Hematopoietic multipotent progenitor cell treated with erythropoietin and hydrocortisone succinate and interleukin-3 and kit ligand, for 15 days (in vitro differentiated cells): Measurements from ENCODE around the gene CARMIL3.

ENCODE experiments used
- DNase-seq: peaks from one replicate; pipeline ENCODE4 v3.0.0-alpha.2; 2015; ENCODE audit warnings: low spot score

Gene CARMIL3

DNA sequence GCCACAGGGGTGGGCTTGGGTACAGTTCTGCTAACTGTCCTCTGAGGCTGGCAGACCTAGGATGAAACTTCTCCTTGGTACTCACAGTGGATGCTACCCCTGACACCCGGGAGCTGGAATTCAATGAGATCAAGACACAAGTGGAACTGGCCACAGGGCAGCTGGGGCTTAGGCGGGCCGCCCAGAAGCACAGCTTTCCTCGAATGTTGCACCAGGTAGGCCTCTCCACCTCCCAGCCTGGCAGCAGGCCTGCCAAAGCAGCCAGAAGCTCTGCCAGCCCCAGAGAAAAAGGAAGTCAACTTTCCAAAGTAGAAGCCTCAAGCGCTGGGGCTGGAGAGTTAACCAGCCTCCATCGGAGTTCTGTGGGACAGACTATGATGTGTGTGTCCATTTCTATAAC lies 65.4 kb downstream of the CARMIL3 start:
- no peak for DNase-seq
